NCI-H510A (cell line): ENCODE results near the gene NAB1.
"Not testable (repeated sequence)": the region's sequence is repeated elsewhere in the genome, so short reads cannot be mapped to it uniquely, and the experiment has no call there.

Experiments
- DNase-seq: peaks from one replicate; lab custom pipeline; 2025; lab: John Stamatoyannopoulos, UW

Gene NAB1, protein sequence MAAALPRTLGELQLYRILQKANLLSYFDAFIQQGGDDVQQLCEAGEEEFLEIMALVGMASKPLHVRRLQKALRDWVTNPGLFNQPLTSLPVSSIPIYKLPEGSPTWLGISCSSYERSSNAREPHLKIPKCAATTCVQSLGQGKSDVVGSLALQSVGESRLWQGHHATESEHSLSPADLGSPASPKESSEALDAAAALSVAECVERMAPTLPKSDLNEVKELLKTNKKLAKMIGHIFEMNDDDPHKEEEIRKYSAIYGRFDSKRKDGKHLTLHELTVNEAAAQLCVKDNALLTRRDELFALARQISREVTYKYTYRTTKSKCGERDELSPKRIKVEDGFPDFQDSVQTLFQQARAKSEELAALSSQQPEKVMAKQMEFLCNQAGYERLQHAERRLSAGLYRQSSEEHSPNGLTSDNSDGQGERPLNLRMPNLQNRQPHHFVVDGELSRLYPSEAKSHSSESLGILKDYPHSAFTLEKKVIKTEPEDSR

GRCh38 chr2:190649035-190649797 is at the start of gene NAB1:
Gene NAB1, plus strand, starts transcription at chr2:190649083. Its CDS starts 10,094 bp downstream, at chr2:190659177.
- DNase-seq: peak; percentile 35

- no peak for DNase-seq
These were observed 49.2 kb upstream of the NAB1 start for GRCh38 chr2:190599546-190600220.

GRCh38 chr2:190600293-190601103 is 48.4 kb upstream of the NAB1 start:
- no peak for DNase-seq

DNA sequence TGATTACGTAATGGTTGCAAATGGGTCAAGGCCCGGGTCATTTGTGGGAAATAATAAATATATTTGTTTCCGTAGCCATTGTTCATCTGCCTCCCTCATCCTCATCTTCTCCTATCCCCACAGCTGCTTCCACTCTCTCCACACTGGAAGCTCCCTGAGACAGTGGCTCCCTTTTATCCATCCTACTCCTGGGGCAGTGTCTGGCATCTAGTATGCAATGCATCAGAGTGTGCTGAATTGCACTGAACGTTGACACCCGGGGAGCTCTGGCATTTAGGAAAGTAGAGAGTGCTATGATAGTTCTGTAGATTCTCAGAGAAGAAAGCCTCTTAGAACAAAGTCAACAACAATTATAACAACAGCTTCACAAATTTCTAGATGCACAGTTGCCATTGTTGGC is 45.5 kb upstream of the NAB1 start:
- no peak for DNase-seq

DNA sequence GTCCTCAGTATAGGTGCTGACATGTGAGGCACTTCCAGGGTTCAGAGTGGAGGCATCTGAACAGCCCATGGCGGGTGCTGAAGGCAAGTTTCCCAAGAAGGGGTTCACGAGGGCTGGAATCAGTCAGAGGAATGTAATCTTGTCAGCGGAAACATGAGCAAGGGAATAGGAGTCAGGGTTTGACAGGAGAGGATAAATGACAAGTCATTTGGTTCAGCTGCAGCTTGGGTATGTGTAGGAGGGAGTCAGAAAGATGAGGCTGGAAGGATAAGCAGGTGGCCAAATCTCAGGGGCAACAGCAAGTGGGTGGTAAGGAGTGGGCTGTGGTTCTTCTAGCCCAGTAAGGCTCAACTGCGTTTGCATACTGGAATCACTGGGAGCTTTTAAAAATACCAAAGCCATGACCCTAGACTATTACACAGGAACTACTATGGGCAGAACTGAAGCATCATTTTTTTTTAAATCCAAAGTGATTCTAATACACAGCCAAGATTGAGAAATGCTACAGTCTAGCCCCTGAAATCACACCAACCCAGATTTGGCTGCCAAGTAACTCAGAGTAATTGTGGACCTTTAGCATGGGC is 41.8 kb upstream of the NAB1 start:
- no peak for DNase-seq

- DNase-seq: no peak
These were observed 41.1 kb upstream of the NAB1 start for GRCh38 chr2:190607657-190608357.

GRCh38 chr2:190608863-190609262 is 40.0 kb upstream of the NAB1 start:
- DNase-seq: not testable (repeated sequence)

GRCh38 chr2:190609397-190609796 is 39.5 kb upstream of the NAB1 start:
- DNase-seq: not testable (repeated sequence)

DNA sequence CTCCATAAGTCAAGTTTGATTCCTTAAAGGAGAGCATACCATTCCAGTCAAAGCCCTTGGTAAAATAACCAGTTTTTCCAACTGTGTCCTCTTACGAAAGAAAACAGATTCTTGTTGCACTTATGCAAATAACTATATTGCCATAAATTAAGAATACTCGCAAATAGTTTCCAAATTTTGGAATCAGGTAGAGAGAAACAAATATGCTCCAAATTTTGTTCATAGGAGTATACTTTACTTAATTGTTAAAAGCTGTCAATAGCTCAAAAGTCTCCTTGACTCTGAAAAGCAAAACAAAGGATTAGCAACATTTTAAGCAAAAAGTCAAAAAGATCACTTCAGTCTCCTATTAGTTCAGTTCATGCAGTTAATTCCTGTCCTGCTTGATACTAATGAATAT is 38.4 kb upstream of the NAB1 start:
- not testable (repeated sequence) for DNase-seq

GRCh38 chr2:190615555-190616200 is 33.2 kb upstream of the NAB1 start:
- DNase-seq: no peak

DNA sequence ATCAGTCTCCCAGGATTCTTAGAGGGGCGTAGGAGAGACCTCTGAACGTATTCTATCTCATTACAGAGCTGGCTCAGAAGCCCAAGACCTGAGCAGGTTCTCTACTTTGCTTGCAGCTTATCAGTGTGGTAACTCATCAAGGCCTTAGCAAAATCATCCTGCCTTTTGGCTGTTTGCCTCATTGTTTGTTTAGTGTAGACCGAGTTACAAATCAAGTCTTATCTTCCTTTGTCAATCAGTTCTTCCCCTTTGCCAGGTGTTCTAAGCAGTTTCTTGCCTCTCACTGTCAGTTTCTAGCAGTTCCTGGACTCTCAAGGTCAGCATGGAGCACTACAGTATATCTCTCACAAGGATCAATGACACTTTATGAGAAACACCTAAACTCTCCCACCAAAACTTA is 30.9 kb upstream of the NAB1 start:
- no peak for DNase-seq

GRCh38 chr2:190625691-190626090 is 23.2 kb upstream of the NAB1 start:
- no peak for DNase-seq

DNA sequence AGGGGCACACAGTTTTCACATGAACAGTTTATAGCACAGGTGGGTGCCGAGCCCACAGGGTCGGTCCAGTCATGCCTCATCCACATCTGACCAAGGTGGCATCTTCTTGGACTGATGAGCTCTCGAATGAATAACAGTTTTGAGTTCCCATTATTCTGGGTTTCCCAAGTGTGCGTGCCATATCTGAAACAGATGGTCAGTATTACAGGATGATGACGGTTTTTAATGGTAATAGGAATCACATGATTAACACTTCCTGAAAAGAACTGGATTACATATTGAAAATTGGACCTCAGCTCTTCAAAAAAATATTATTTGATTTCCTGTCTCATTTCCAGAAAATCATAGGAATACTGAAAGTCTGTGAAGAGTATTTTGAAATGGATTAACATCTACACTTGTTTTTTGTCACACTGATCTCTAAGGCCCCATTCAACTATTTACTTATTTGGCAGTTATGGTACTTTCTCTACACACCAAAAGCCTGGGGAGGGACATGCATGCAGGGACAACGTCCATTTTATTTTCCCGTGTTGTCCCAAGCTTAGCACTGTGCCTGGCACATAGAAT is 22.2 kb upstream of the NAB1 start:
- DNase-seq: no peak

- peak; percentile 23 for DNase-seq
These were observed 21.2 kb upstream of the NAB1 start for GRCh38 chr2:190627448-190628412.

DNA sequence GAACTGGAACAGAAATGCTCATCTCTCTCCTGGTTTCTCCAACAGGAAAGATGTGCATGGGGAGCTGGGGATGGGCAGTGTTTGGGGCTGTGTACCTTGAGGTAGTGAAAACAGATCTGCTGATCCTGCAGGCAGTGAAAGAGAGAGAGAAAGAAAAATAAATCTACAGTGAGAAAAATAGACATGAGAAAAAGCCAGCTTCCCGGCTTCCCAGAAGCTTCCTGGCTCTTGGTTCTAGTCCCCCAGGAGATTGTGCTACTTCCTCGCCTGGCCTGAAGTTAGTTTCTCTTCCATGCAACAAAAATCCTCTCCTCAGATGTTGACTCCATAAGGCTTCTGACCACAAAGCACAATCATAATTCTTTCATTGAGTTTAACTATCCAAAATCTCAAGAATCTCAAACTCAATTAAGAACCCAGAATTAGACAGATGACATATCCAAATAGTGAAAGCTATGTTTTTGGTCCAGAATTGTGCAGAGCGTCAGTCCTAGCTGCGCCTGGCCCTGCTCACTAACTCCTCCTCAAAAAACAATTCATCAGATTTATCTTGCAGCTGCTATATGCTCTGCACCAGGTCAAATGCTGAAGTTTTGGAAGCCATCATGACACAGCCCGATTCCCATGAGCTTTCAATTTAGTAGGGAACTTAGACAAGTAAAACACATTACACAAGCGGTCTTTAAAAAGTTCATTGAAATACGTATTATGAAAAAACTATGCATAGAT is 20.1 kb upstream of the NAB1 start:
- DNase-seq: no peak

- no peak for DNase-seq
These were observed 14.5 kb upstream of the NAB1 start for GRCh38 chr2:190634381-190634780.

- DNase-seq: no peak
These were observed 13.1 kb upstream of the NAB1 start for GRCh38 chr2:190635781-190636180.

GRCh38 chr2:190636361-190636760 is 12.5 kb upstream of the NAB1 start:
- DNase-seq: no peak
